HG03520 (cell line): ENCODE data around the gene TMTC3.
"Not testable (repeated sequence)": the region's sequence is repeated elsewhere in the genome, so short reads cannot be mapped to it uniquely, and the experiment has no call there.

Experiments
- ATAC-seq: cut with Tn5 transposase; IDR thresholded peaks from one replicate; pipeline ENCODE4 v1.9.1; 2021; ENCODE audit warnings: mild to moderate bottlenecking, moderate library complexity; ENCODE audit not compliant: unreplicated experiment

The TMTC3 gene

GRCh38 chr12:88141774-88142609 lies at the start of gene TMTC3, which contains the start of gene CEP290:
TMTC3 (plus strand) TSS chr12:88142307; CDS start chr12:88148316, 6,009 bp downstream.
CEP290 (minus strand) TSS chr12:88142088; CDS start chr12:88141307, 781 bp downstream.
- peak; percentile 96 for ATAC-seq

DNA sequence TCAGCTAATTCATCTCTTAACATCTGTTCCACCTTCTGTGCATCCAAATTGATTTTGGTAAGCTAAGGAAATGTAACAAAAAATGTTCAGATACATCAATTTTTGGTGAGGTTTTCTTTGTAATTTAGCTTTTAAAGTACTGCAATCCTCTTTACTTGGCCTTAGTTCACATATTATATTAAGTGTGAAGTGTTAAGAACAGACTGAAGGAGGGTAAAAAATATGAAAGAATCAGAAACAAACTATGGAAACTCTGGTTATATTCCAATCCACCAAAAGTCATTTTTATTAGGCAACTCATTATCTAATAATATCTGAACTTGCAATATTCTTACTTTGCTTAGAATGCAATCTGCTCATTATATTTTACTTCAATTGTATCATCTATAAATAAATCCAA lies 49.3 kb upstream of the TMTC3 start:
- ATAC-seq = no peak

DNA sequence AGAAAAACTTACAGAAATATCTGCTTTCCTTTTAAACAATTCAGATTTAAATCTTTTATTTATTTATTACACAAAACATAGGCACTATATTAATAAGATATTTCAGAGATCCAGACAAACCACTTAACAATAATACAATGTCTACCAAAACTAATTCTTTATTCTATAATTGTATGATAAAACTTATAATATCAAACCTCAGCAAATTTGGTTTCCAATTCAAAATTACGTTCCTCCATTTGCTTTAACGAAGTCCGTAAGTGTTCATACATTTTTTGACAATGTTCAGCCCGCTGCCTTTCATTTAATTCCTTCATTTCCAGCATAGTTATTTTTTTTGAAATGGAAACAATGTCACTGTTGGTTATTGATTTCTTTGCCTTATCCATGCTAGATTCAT lies 48.5 kb upstream of the TMTC3 start:
- ATAC-seq = no peak

DNA sequence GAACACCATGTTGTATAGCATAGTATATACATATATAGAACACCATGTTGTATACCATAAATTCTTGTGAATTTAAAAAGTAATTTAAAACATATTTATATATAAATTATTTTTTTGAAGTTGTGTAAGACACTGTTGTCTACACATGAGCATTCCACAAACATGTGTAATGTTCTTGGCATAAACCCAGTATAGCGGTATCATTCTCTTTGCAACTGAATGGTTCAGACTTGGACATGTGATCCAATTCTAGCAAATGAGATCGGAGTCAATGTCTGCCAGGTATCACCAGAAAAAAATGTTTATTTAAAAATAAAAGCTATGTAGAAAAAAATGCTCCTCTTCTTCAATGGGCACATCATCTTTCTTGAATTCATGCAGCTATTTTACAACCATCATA lies 34.1 kb upstream of the TMTC3 start:
- no peak for ATAC-seq

- ATAC-seq = no peak
Observed at GRCh38 chr12:88111074-88111652, 30.9 kb upstream of the TMTC3 start.

DNA sequence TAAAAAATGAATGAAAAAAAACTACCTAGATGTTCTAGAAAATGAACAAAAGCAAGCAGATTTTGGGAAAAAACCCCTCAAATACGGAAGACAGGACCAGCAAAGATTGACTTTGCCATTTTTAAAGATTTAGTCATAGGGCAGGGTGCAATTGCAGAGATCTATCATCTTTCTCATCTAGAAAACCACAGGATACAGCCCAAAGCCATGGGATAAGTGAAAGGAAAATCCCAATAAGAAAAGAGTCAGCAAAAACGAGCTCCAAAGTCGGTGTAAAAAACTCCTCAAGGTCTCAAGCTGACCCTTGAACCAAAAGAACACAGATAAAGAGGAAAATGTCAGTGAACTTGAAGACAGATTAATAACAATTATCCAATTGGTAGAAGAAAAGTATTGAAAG lies 28.2 kb upstream of the TMTC3 start:
- no peak for ATAC-seq

DNA sequence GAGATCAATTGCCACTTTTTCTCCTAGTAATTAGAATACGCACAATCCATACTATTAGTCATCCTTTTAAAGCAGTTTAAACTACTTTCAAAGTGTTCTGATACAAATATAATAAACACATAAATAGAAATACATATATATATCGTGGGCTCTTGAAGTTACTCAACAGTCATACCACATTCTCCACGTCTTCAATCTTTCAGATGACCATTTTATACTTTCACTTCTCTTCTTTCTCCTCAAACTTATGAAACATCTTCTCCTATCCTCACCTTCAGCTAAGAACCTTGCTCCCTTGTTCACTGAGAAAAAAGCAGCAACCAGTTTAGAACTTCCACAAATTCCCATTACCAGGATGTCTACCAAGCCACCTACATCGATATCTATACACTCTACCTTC lies 19.4 kb upstream of the TMTC3 start:
- ATAC-seq = no peak

- no peak for ATAC-seq
Observed at GRCh38 chr12:88127099-88127498, 15.0 kb upstream of the TMTC3 start.

DNA sequence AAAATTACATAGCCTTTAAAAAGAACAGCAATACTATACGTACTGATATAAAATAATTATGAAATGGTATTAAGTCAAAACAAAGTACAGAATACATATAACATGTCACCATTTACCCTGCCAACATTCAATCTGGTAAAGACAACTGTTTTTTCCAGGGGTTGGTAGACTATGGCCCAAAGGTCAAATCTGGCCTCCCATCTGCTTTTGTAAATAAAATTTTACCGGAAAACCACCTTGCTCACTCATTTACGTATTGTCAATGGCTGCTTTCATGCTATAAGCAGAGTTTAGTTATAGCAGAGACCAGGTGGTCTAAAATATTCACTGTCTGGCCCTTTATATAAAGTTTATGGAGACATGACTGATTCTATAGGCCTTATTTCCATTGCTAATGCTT lies 14.3 kb upstream of the TMTC3 start:
- no peak for ATAC-seq

DNA sequence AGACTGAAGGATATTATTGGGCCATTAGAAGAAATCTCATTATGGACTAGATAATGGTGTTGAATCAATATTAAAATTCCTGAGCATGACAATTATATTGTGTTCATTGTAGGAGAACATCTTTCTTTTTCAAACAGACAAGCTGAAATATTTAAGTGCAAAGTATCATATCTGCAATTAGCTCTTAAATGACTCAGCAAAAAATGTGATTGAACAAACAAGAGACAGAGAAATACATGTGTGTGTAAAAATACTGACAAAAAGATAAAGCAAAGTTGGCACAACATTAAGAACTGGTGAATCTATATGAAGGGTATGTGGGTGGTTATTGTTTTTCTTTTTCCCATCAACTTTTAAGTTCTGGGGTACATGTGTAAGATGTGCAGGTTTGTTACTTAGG lies 9.7 kb upstream of the TMTC3 start:
- ATAC-seq = no peak

DNA sequence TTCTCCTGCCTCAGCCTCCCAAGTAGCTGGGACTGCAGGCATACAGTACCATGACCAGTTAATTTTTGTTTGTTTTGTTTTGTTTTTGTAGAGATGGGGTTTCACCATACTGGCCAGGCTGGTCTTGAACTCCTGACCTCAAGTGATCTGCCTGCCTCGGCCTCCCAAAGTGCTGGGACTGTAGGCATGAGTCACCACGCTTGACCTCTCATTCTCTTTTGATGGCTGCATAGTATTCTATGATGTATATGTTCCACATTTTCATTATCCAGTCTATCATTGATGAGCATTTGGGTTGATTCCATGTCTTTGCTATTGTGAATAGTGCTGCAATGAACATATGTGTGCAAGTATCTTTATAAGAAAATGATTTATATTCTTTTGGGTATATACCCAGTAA lies 8.9 kb upstream of the TMTC3 start:
- ATAC-seq = not testable (repeated sequence)

- ATAC-seq = not testable (repeated sequence)
Observed at GRCh38 chr12:88139711-88140110, 2.4 kb upstream of the TMTC3 start.

DNA sequence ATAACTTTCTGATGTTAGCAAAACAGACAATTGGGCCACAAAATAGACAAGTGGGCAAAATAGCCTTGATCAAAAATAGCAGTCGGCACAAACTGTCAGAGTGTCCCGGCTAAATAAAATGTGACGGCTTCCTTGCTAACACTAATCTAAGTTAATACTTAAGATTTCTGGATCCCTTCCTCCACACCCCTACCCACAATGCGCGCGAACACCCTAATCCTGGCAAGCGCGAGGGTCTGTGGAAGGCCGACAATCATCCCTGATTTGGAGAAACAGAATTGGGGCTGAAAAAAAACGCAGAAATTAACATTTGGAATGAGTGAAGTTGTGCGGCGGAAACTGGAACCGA lies 708 bp upstream of the TMTC3 start:
- no peak for ATAC-seq

- ATAC-seq = peak; percentile 1
Observed at GRCh38 chr12:88142610-88142991, 494 bp downstream of the TMTC3 start.

- ATAC-seq = no peak
Observed at GRCh38 chr12:88144037-88144436, 1.9 kb downstream of the TMTC3 start.

DNA sequence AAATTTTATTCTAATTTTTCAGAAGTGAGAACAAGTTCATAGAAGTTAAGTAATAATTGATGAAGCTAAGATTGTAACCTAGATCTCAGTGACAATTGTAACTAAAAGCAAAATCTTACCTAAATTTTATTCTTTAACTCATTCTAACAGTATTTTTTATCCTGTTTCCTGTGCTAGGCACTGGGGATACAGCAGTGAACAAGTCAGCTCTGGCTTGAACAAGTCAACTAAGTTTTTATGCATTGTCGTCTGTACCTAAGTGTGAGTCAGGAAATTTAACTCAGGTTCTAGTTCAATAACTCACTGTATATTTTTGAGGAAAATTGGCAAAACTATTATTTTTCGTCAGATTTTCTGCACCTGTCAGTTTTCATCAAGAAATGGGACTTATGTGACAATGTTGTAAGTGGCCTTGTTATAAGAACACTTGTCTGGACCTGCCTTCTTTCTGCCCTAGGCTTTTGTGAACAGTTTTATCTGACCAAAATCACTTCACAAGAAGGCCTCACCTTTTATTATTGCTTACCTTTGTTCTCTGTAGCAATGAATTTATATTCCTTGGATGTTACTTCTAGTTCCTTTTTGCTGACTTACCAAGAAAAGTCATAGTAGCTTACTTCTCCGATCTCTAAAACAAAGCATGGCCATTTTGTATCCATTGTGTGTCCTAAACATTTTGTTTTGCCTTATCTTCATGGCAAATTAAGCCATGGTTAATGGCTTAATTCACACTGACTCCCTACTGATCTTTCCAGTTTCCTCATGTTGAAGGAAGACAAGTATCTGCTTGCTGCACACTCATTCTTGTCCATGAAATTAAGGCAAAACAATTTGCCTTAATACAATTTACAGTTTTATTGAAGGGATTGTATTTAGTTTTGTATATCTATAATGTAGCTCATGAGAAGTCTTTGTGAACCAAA lies 2.7 kb downstream of the TMTC3 start:
- no peak for ATAC-seq

DNA sequence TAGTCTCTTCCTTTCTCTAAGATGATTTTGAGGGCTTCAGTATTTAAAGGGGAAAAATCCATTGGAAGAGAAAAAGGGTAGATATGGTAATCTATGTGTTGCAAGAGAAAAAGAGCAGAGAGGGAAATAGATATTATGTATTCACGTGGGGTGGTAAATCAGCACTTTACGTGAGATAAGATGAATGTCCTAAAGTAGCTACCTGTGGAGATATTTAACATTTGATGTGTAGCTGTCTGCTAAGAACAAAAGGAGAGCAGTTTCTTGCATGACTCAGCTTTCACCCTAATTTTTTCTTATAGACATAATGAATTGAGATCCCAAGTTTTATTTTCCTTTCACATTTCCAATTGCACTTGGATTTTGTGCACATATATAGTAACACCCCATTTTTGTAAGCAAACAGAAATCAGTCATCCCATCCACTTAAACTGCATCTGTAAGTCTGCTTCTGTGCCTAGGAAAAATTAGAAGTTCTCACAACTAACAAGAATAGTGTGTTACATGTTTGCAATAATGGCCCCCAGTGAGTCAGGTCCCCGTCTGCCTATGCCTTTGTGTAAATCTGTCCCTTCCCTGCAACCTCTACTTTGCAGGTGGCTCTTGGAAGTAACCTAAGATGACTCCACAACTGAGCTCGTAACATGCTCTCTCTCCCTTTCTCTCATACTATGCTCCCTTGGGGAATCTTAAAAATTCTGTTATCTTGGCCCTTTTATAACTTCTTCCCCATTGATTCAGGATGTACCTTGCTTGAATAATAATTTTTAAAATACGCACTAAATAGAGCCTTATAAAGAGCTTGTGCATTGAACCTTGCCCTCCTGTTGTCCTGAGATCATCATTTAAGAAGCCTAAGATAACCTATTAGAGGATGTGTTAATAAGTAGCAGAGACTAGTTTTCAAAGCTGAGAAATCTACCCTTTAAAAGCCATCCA lies 3.7 kb downstream of the TMTC3 start:
- no peak for ATAC-seq

DNA sequence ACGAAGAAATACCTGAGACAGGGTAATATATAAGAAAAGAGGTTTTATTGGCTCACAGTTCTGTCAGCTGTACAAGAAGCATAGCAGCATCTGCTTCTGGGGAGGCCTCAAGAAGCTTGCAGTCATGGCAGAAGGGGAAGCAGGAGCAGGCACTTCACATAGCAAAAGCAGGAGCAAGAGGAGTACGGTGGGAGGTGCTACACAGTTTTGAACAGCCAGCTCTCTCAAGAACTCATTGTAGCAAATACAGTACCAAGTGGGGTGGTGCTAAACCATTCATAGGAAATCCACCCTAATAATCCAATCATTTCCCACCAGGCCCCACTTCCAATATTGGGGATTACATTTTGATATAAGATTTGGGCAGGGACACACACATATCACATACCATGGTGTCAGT lies 8.0 kb downstream of the TMTC3 start:
- ATAC-seq = no peak

GRCh38 chr12:88153959-88154358 lies 11.9 kb downstream of the TMTC3 start:
- no peak for ATAC-seq

DNA sequence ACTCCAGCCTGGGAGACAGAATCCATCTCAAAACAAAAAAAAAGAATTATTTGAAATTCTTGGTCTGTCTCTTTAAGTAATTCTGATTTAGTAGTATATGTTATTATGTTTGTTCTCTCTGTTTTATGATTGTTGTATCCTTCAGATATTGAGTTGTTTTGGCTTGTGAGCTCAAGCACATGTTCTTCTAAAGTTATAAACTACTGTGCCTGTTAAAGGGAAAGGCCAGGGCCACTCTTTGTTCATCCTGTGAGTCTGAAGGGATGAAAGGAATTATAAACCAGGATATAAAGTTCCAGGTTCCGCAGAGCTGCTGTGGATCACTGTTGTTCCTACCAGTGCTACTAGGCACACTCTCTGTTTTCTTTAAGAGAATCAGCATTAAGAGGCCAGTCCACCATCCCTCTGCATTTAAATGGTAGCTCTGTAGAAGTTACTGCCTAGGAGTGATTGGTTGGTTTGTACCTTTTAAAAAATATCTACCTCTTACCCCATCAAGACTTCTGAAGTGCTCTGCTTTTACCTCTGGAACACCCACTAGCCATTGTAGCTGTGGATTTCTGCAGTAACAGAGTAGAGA lies 14.1 kb downstream of the TMTC3 start:
- ATAC-seq = no peak
